ENCODE measurements around the gene GNG14.

Gene GNG14

GRCh38 chr19:12689581-12690216, 1.9 kb downstream of the GNG14 start:
- TF ChIP-seq REST (IDR thresholded peaks at IDR 0.05; ENCODE audit: insufficient read depth in 1 of 2, low read depth in 2 of 2, low read length in 2 of 2) (no peak), FOXP2 (optimal IDR thresholded peaks at IDR 0.05; ENCODE audit: borderline replicate concordance, extremely low read depth, extremely low read length, insufficient read depth) (no peak), SIN3A (IDR thresholded peaks at IDR 0.05; ENCODE audit: borderline replicate concordance, insufficient read depth, low read length) (no peak)

- no peak for TF ChIP-seq FOXP2 (optimal IDR thresholded peaks at IDR 0.05; ENCODE audit: borderline replicate concordance, extremely low read depth, extremely low read length, insufficient read depth)
These were observed 5.2 kb downstream of the GNG14 start for GRCh38 chr19:12692960-12693359.

DNA sequence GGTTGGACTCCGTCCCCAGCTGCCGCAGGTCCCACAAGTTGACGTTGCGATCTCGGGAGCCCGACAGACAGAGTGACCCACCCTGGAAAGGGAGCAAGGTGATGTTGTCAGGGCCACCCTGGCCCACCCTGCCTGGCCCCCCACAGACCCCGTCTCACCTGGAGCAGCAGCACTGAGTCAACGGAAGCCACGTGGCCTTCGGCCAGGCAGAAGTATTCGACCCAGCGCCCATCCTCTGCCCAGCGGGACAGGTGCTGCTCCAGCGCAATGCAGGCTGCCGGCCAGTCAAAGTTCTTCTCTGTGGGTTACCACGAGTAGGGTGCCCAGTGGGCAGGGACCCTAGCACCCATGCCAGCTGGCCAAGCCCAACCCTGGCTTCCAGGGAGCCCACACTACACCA, 6.8 kb downstream of the GNG14 start:
- TF ChIP-seq TAF1 (IDR thresholded peaks at IDR 0.05; ENCODE audit: borderline replicate concordance, insufficient read depth, low read length): no peak
- TF ChIP-seq SIN3A (IDR thresholded peaks at IDR 0.05; ENCODE audit: borderline replicate concordance, insufficient read depth, low read length): no peak
- no peak for TF ChIP-seq POLR2AphosphoS5 (IDR thresholded peaks at IDR 0.05; ENCODE audit: low read depth, low read length)
- TF ChIP-seq REST (IDR thresholded peaks at IDR 0.05; ENCODE audit: insufficient read depth in 1 of 2, low read depth in 2 of 2, low read length in 2 of 2): no peak
- TF ChIP-seq FOXP2 (optimal IDR thresholded peaks at IDR 0.05; ENCODE audit: borderline replicate concordance, extremely low read depth, extremely low read length, insufficient read depth): no peak

DNA sequence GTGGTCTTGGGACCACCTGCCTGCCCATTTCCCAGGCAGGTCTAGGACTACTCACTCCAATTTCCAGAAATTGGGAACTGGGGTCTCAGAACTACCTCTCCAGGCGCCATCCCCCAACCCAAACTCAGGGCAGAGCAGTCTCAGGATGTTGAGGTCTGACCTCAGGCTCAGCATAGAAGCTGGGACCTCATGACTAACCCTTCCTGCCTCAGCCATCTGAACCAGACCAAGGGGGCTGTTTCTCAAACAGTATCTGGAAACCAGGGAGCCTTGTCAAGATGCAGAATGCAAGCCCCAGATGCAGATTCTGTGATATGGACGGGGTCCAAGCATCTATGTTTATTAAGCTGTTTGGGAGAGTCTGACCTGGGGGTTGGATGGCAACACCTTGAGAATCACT, 7.3 kb downstream of the GNG14 start:
- no peak for TF ChIP-seq TAF1 (IDR thresholded peaks at IDR 0.05; ENCODE audit: borderline replicate concordance, insufficient read depth, low read length)
- TF ChIP-seq REST (IDR thresholded peaks at IDR 0.05; ENCODE audit: insufficient read depth in 1 of 2, low read depth in 2 of 2, low read length in 2 of 2): no peak
- no peak for TF ChIP-seq POLR2AphosphoS5 (IDR thresholded peaks at IDR 0.05; ENCODE audit: low read depth, low read length)
- no peak for TF ChIP-seq SIN3A (IDR thresholded peaks at IDR 0.05; ENCODE audit: borderline replicate concordance, insufficient read depth, low read length)
- TF ChIP-seq FOXP2 (optimal IDR thresholded peaks at IDR 0.05; ENCODE audit: borderline replicate concordance, extremely low read depth, extremely low read length, insufficient read depth): no peak

- TF ChIP-seq FOXP2 (optimal IDR thresholded peaks at IDR 0.05; ENCODE audit: borderline replicate concordance, extremely low read depth, extremely low read length, insufficient read depth) (no peak), REST (IDR thresholded peaks at IDR 0.05; ENCODE audit: insufficient read depth in 1 of 2, low read depth in 2 of 2, low read length in 2 of 2) (no peak), SIN3A (IDR thresholded peaks at IDR 0.05; ENCODE audit: borderline replicate concordance, insufficient read depth, low read length) (no peak), TAF1 (IDR thresholded peaks at IDR 0.05; ENCODE audit: borderline replicate concordance, insufficient read depth, low read length) (no peak), POLR2AphosphoS5 (IDR thresholded peaks at IDR 0.05; ENCODE audit: low read depth, low read length) (no peak)
These were observed 7.7 kb downstream of the GNG14 start for GRCh38 chr19:12695514-12695913.

All from PFSK-1 (cell line).